K562 (cell line): ENCODE results near the gene CASP1. TPM values are rescaled to one million over a fixed set of nuclear protein-coding genes. Genes with fewer than 3 reads are reported as not detected.

Experiments used
- ATAC-seq: fragments of 200-7000 bp; cut with Tn5 transposase; 3 replicates; pipeline ENCODE4 v1.9.1; 2020; ENCODE audit warnings: moderate library complexity
- BruUV-seq: library from RNA; stranded (reverse); fragments of 400-500 nt; replicated peaks from 2 replicates; lab custom pipeline; 2021; lab: Mats Ljungman, UMichigan
- CTCF ChIA-PET: fragments of 300-600 bp; formaldehyde crosslinking; extraction: SDS; loops from one replicate; lab custom pipeline; 2021; ENCODE audit warnings: low intra/inter-chr PET ratio; lab: Yijun Ruan, JAX
- POLR2A ChIA-PET: fragments of 300-600, 350-650 bp; sonication (Branson Sonifier 250); formaldehyde crosslinking; extraction: SDS; loops from one replicate; lab custom pipeline; 2021; ENCODE audit warnings: antibody characterized with exemption, inconsistent platforms; lab: Yijun Ruan, JAX
- DNase-seq, 4 experiments: peaks; one replicate each; pipeline versions ENCODE4 v3.0.0 to v3.0.0-alpha.2; 2011 to 2018; ENCODE audit warnings: low spot score in 3 of 4, mixed read lengths in 3 of 4; ENCODE audit errors: extremely low read depth in 1 of 4
- FAIRE-seq: peaks from 2 replicates; lab custom pipeline; 2011; peaks lifted over from hg19 to GRCh38; lab: Jason Lieb, UNC
- H2AFZ ChIP-seq: 2 replicates; pipeline ENCODE4 v1.6.0; 2011; ENCODE audit warnings: low read depth, low read length, control low read depth, inconsistent platforms
- H3K27ac ChIP-seq: fragments of 200-600 bp; 3 replicates; pipeline ENCODE4 v1.8.0; 2011; ENCODE audit warnings: low read depth, mild to moderate bottlenecking, control low read depth, inconsistent platforms, low read length, moderate library complexity, mixed read lengths; ENCODE audit errors: extremely low read depth
- H3K27me3 ChIP-seq, 2 experiments: fragments of 300-600 bp in 1 of 2; 2 replicates in 1 of 2; 3 replicates in 1 of 2; pipeline versions ENCODE4 v1.6.0 to v1.8.0; 2011; ENCODE audit warnings: inconsistent platforms in 2 of 2, low read length in 2 of 2, mild to moderate bottlenecking in 1 of 2, mixed read lengths in 1 of 2, moderate library complexity in 1 of 2; ENCODE audit not compliant: control insufficient read depth in 2 of 2, insufficient read depth in 2 of 2
- H3K36me3 ChIP-seq: fragments of 300-600 bp; 3 replicates; pipeline ENCODE4 v1.8.0; 2011; ENCODE audit warnings: mild to moderate bottlenecking, low read length, inconsistent platforms; ENCODE audit not compliant: control insufficient read depth, insufficient read depth
- H3K4me1 ChIP-seq, 2 experiments: fragments of 200-600 bp in 1 of 2; replicated peaks in 1 of 2; 2 replicates in 1 of 2; 3 replicates in 1 of 2; pipeline versions ENCODE4 v1.5.1 to v1.8.0; 2011; ENCODE audit warnings: inconsistent platforms in 2 of 2, low read length in 2 of 2, mild to moderate bottlenecking in 1 of 2, mixed read lengths in 1 of 2, moderate library complexity in 1 of 2; ENCODE audit not compliant: control insufficient read depth in 2 of 2, insufficient read depth in 2 of 2
- H3K4me2 ChIP-seq: 2 replicates; pipeline ENCODE4 v1.6.1; 2011; ENCODE audit warnings: low read length, control low read depth, inconsistent platforms, mixed read lengths; ENCODE audit not compliant: insufficient read depth
- H3K4me3 ChIP-seq: fragments of 200-600 bp; sonication (generic), shearing (Covaris generic); 2 replicates; pipeline ENCODE4 v1.5.1; 2016; ENCODE audit warnings: control low read depth, inconsistent platforms
- H3K79me2 ChIP-seq: fragments of 200-600 bp; 3 replicates; pipeline ENCODE4 v1.8.0; 2011; ENCODE audit warnings: low read length, inconsistent platforms; ENCODE audit not compliant: control insufficient read depth, insufficient read depth
- H3K9ac ChIP-seq, 2 experiments: 2 replicates each; pipeline versions ENCODE4 v1.6.0 to v1.6.1; 2011; ENCODE audit warnings: low read depth in 2 of 2, low read length in 2 of 2, control low read depth in 1 of 2, inconsistent platforms in 1 of 2, mild to moderate bottlenecking in 1 of 2, mixed read lengths in 1 of 2; ENCODE audit not compliant: insufficient read depth in 1 of 2
- H3K9me1 ChIP-seq: one replicate; pipeline ENCODE4 v1.6.0; 2011; ENCODE audit warnings: inconsistent platforms, mild to moderate bottlenecking, low read length, moderate library complexity; ENCODE audit not compliant: control insufficient read depth, insufficient read depth
- H3K9me3 ChIP-seq: replicated peaks from 2 replicates; pipeline ENCODE4 v1.5.1; 2011; ENCODE audit warnings: low read depth, low read length, inconsistent platforms; ENCODE audit not compliant: control insufficient read depth, insufficient read depth
- H4K20me1 ChIP-seq: replicated peaks from 2 replicates; pipeline ENCODE4 v1.6.1; 2011; ENCODE audit warnings: low read length, inconsistent platforms, mixed read lengths; ENCODE audit not compliant: control insufficient read depth, insufficient read depth
- CCAR2 ChIP-seq: fragments of 200-400 bp; formaldehyde crosslinking; IDR thresholded peaks from 2 replicates; pipeline ENCODE4 v1.6.1; 2017; ENCODE audit warnings: mild to moderate bottlenecking, low read depth, low read length
- HDAC6 ChIP-seq: IDR thresholded peaks from 2 replicates; pipeline ENCODE4 v1.6.1; 2012; ENCODE audit warnings: low read depth, mild to moderate bottlenecking, control low read depth, inconsistent platforms, low read length, moderate library complexity
- PCBP2 ChIP-seq: fragments of 200-400 bp; formaldehyde crosslinking; IDR thresholded peaks from 2 replicates; pipeline ENCODE4 v1.6.1; 2018; ENCODE audit warnings: low read length, low read depth, mild to moderate bottlenecking, moderate library complexity; ENCODE audit not compliant: poor library complexity, severe bottlenecking
- SOX6 ChIP-seq: fragments of 450-650 bp; IDR thresholded peaks from 2 replicates; pipeline ENCODE4 v1.6.1; 2014; ENCODE audit warnings: mild to moderate bottlenecking
- SUPT5H ChIP-seq: fragments of 450-650 bp; IDR thresholded peaks from 2 replicates; pipeline ENCODE4 v1.6.1; 2016
- ZKSCAN8 ChIP-seq: fragments of 200-800 bp; sonication (Bioruptor generic); IDR thresholded peaks from 2 replicates; pipeline ENCODE4 v1.6.1; 2016; ENCODE audit warnings: missing genetic modification characterization, missing compliant biosample characterization
- WGBS: fragments of 100-300 bp; shearing (Covaris generic); methylation state at CpG from one replicate; pipeline ENCODE4 v1.1.6; 2016; ENCODE audit warnings: low coverage, mixed read lengths; ENCODE audit not compliant: insufficient coverage; ENCODE audit errors: missing lambda C conversion rate; 5-methylcytosine and 5-hydroxymethylcytosine counted together
- in situ Hi-C: fragments of 300-500 bp; cut with MboI; formaldehyde crosslinking; loops from 4 replicates; pipeline ENCODE4 v1.15.0; 2018; ENCODE audit warnings: inconsistent platforms, mixed read lengths
- intact Hi-C: fragments of 100-400 bp; cut with micrococcal nuclease; formaldehyde crosslinking; loops from 2 replicates; pipeline ENCODE4 v1.14.2; 2022
- polyA plus RNA-seq, 8 experiments: library from polyadenylated mRNA; depleted of rRNA in 4 of 8; stranded (reverse) in 5 of 8; unstranded in 3 of 8; fragments of >200 nt; fragmentation: Nextera tagmentation in 2 of 8; fragmentation: Illumina TruSeq in 1 of 8; extraction: Ambion mirVana in 2 of 8; extraction: Trizol in 1 of 8; gene quantifications; 2 replicates each; pipeline versions ENCODE4 v1.2.1 to v1.2.3, GENCODE V29; 2011 to 2014; ENCODE audit warnings: inconsistent platforms in 1 of 8, missing spikeins in 1 of 8
- total RNA-seq, 7 experiments: library from RNA; depleted of rRNA in 6 of 7; stranded (reverse); fragments of >200 nt in 6 of 7; fragmentation: Illumina TruSeq in 2 of 7; extraction: Trizol in 2 of 7; gene quantifications; 2 replicates each; pipeline versions ENCODE4 v1.2.1 to v1.2.3, GENCODE V29; 2011 to 2021; ENCODE audit warnings: low replicate concordance in 1 of 7
- TF ChIP-seq, protein P1 (sequence below): sonication (generic); formaldehyde crosslinking; IDR thresholded peaks from 2 replicates; pipeline ENCODE4 v1.8.0; 2022; ENCODE audit warnings: missing genetic modification reagents, mild to moderate bottlenecking, moderate library complexity, borderline replicate concordance
- TF ChIP-seq, protein P2 (sequence below), 2 experiments: fragments of 450-650 bp in 1 of 2; sonication (generic) in 1 of 2; formaldehyde crosslinking in 1 of 2; IDR thresholded peaks; 2 replicates each; pipeline versions ENCODE4 v1.7.1 to v1.9.0; 2016 to 2022; ENCODE audit warnings: inconsistent platforms in 1 of 2, mild to moderate bottlenecking in 1 of 2, missing genetic modification reagents in 1 of 2
- TF ChIP-seq, protein P3 (sequence below): fragments of 250-450 bp; sonication (Bioruptor Pico); IDR thresholded peaks from 2 replicates; pipeline ENCODE4 v1.5.0; 2021; ENCODE audit warnings: mild to moderate bottlenecking, borderline replicate concordance

Gene CASP1
- total and polyA plus RNA-seq, 9 of the 15 experiments (the other 6 are each of a cell fraction or from before 2014, with no cell fraction given): not detected

DNA sequence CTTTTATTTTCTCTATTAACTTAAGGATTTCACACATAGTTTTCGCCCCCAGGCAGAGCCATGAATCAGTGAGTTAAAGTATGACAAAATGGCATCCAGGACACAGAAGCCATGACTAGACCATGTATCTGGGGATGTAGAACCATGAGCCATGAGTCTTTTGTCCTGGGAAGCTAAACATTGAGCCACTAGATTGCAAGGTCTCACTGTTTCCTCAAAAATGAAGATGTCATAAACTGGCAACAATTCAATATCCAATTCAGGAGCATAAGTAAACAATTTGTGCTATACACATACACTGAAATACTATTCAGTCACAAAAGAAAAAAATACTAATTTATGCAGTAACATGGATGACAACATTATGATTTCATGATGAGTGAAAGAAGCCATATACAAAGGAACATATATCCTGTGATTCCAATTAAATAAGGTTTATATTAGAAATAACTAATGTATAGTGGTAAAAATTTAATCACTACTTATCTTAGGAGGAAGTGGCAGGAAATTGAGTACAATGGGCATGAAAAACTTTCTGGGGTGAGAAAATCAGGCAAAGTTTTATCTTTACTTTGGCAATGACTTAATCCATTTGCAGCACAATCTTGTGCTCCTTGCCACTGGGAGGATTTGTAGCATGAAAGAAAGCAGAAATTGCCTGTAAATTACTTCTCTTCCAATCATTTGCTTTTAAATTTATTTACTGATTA, 38.7 kb upstream of the CASP1 start:
- Histone ChIP-seq H3K9me3 (no peaks in the 10 kb centered on the region; the same call in 1 of the 2 replicates), H3K9ac (no peak overlapping the region), H4K20me1 (no peaks in the 10 kb centered on the region), H3K4me1 (no peaks in the 10 kb centered on the region), H3K4me3 (no peak overlapping the region), H3K36me3 (no peaks in the 10 kb centered on the region), H3K27me3 (no peaks in the 10 kb centered on the region), H3K4me2 (no peak overlapping the region), H3K27ac (no peak overlapping the region), H2AFZ (no peak overlapping the region), H3K79me2 (no peaks in the 10 kb centered on the region), H3K9me1 (no peaks in the 10 kb centered on the region)
- in situ Hi-C loops (no loop called here), intact Hi-C loops (no loop called here)
- 0% methylated on average over 1 of the region's 1 CpG for WGBS
- no peak for FAIRE-seq
- POLR2A ChIA-PET: no interaction called here
- DNase-seq: no peak
- CTCF ChIA-PET: no interaction called here
- no peak for ATAC-seq
- no TSS peak for BruUV-seq
- TF ChIP-seq PCBP2 (no peak), SUPT5H (no peak), HDAC6 (no peak), ZKSCAN8 (CRISPR knock-in tag) (no peak), SOX6 (no peak), CCAR2 (no peak)
- TF ChIP-seq, protein P1, sequence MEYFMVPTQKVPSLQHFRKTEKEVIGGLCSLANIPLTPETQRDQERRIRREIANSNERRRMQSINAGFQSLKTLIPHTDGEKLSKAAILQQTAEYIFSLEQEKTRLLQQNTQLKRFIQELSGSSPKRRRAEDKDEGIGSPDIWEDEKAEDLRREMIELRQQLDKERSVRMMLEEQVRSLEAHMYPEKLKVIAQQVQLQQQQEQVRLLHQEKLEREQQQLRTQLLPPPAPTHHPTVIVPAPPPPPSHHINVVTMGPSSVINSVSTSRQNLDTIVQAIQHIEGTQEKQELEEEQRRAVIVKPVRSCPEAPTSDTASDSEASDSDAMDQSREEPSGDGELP: no peak
- TF ChIP-seq, protein P2, sequence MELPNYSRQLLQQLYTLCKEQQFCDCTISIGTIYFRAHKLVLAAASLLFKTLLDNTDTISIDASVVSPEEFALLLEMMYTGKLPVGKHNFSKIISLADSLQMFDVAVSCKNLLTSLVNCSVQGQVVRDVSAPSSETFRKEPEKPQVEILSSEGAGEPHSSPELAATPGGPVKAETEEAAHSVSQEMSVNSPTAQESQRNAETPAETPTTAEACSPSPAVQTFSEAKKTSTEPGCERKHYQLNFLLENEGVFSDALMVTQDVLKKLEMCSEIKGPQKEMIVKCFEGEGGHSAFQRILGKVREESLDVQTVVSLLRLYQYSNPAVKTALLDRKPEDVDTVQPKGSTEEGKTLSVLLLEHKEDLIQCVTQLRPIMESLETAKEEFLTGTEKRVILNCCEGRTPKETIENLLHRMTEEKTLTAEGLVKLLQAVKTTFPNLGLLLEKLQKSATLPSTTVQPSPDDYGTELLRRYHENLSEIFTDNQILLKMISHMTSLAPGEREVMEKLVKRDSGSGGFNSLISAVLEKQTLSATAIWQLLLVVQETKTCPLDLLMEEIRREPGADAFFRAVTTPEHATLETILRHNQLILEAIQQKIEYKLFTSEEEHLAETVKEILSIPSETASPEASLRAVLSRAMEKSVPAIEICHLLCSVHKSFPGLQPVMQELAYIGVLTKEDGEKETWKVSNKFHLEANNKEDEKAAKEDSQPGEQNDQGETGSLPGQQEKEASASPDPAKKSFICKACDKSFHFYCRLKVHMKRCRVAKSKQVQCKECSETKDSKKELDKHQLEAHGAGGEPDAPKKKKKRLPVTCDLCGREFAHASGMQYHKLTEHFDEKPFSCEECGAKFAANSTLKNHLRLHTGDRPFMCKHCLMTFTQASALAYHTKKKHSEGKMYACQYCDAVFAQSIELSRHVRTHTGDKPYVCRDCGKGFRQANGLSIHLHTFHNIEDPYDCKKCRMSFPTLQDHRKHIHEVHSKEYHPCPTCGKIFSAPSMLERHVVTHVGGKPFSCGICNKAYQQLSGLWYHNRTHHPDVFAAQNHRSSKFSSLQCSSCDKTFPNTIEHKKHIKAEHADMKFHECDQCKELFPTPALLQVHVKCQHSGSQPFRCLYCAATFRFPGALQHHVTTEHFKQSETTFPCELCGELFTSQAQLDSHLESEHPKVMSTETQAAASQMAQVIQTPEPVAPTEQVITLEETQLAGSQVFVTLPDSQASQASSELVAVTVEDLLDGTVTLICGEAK (IDR thresholded peaks at IDR 0.05): no peak
- TF ChIP-seq, protein P2 (CRISPR knock-in tag; IDR thresholded peaks at IDR 0.05): no peak
- TF ChIP-seq, protein P3, sequence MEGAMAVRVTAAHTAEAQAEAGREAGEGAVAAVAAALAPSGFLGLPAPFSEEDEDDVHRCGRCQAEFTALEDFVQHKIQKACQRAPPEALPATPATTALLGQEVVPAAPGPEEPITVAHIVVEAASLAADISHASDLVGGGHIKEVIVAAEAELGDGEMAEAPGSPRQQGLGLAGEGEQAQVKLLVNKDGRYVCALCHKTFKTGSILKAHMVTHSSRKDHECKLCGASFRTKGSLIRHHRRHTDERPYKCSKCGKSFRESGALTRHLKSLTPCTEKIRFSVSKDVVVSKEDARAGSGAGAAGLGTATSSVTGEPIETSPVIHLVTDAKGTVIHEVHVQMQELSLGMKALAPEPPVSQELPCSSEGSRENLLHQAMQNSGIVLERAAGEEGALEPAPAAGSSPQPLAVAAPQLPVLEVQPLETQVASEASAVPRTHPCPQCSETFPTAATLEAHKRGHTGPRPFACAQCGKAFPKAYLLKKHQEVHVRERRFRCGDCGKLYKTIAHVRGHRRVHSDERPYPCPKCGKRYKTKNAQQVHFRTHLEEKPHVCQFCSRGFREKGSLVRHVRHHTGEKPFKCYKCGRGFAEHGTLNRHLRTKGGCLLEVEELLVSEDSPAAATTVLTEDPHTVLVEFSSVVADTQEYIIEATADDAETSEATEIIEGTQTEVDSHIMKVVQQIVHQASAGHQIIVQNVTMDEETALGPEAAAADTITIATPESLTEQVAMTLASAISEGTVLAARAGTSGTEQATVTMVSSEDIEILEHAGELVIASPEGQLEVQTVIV (CRISPR knock-in tag): no peak
